Measurements from ENCODE around the gene MAX. TPM values are rescaled to one million over a fixed set of nuclear protein-coding genes. Genes with fewer than 3 reads are reported as not detected.

MAX gene
- total and polyA plus RNA-seq, 3 donors from 2014 or later: 53.1 to 56.7 (median 56.4) TPM

GRCh38 chr14:65065719-65066118 is 36.6 kb downstream of the MAX start:
- Histone ChIP-seq H3K4me1 (no peaks in the 10 kb centered on the region), H3K27me3 (no peaks in the 10 kb centered on the region), H3K4me3 (no peak overlapping the region), H3K9me3 (no peaks in the 10 kb centered on the region), H3K36me3 (ENCODE audit: low read depth, missing control alignments) (no peaks in the 10 kb centered on the region), H3K27ac (no peak overlapping the region)
- intact Hi-C loops (cut with DNase I; ENCODE audit: low total_unique reads): no loop called here
- 93 to 94% methylated on average over 6 to 7 of the region's 7 CpGs for WGBS, 2 donors
- TF ChIP-seq CTCF (IDR thresholded peaks at IDR 0.05) (no peak), POLR2A (IDR thresholded peaks at IDR 0.05) (no peak)
- no peak for DNase-seq

- Histone ChIP-seq H3K27ac (peak overlapping the region in 1 of 2 donors; percentile 41), H3K9me3 (no peaks in the 10 kb centered on the region), H3K36me3 (ENCODE audit: low read depth, missing control alignments) (no peaks in the 10 kb centered on the region), H3K4me3 (no peak overlapping the region), H3K27me3 (no peaks in the 10 kb centered on the region), H3K4me1 (no peaks in the 10 kb centered on the region)
- DNase-seq: no peak
- 79 to 85% methylated on average over 15 to 16 of the region's 16 CpGs for WGBS, 2 donors
- TF ChIP-seq POLR2A (IDR thresholded peaks at IDR 0.05): no peak
- TF ChIP-seq CTCF (IDR thresholded peaks at IDR 0.05): no peak
- intact Hi-C loops (cut with DNase I; ENCODE audit: low total_unique reads): no loop called here
Measured at GRCh38 chr14:65062096-65063075, 39.9 kb downstream of the MAX start.

GRCh38 chr14:65057695-65058094 is 44.6 kb downstream of the MAX start:
- no peaks in the 10 kb centered on the region for H3K9me3 ChIP-seq
- no peaks in the 10 kb centered on the region for H3K36me3 ChIP-seq (ENCODE audit: low read depth, missing control alignments)
- no peak for DNase-seq
- H3K4me3 ChIP-seq: no peak overlapping the region
- no peak for TF ChIP-seq POLR2A (IDR thresholded peaks at IDR 0.05)
- no peaks in the 10 kb centered on the region for H3K27me3 ChIP-seq
- intact Hi-C loops (cut with DNase I; ENCODE audit: low total_unique reads): no loop called here
- H3K27ac ChIP-seq: no peak overlapping the region
- H3K4me1 ChIP-seq: no peaks in the 10 kb centered on the region

- intact Hi-C loops (cut with DNase I; ENCODE audit: low total_unique reads): no loop called here
- no peaks in the 10 kb centered on the region for H3K27me3 ChIP-seq
- TF ChIP-seq CTCF (IDR thresholded peaks at IDR 0.05) (no peak), POLR2A (IDR thresholded peaks at IDR 0.05) (no peak)
- H3K4me1 ChIP-seq: no peaks in the 10 kb centered on the region
- no peak for DNase-seq
- no peaks in the 10 kb centered on the region for H3K36me3 ChIP-seq (ENCODE audit: low read depth, missing control alignments)
- H3K27ac ChIP-seq: no peak overlapping the region
- no peak overlapping the region for H3K4me3 ChIP-seq
- H3K9me3 ChIP-seq: no peaks in the 10 kb centered on the region
- 79 to 81% methylated on average over 9 to 23 of the region's 23 CpGs for WGBS, 2 donors
Measured at GRCh38 chr14:65054471-65055085, 47.7 kb downstream of the MAX start.

GRCh38 chr14:65053466-65053865 is 48.9 kb downstream of the MAX start:
- WGBS, 2 donors: 95 to 96% methylated on average over 3 of the region's 3 CpGs
- TF ChIP-seq POLR2A (IDR thresholded peaks at IDR 0.05) (no peak), CTCF (IDR thresholded peaks at IDR 0.05) (no peak)
- H3K9me3 ChIP-seq: no peaks in the 10 kb centered on the region
- no peaks in the 10 kb centered on the region for H3K4me1 ChIP-seq
- H3K36me3 ChIP-seq (ENCODE audit: low read depth, missing control alignments): no peaks in the 10 kb centered on the region
- intact Hi-C loops (cut with DNase I; ENCODE audit: low total_unique reads): no loop called here
- H3K27me3 ChIP-seq: no peaks in the 10 kb centered on the region
- no peak for DNase-seq
- no peak overlapping the region for H3K4me3 ChIP-seq
- H3K27ac ChIP-seq: no peak overlapping the region
